ENCODE results near the gene ATP6V1B1.

- no peak for TF ChIP-seq IRF4 (IDR thresholded peaks at IDR 0.05; ENCODE audit: low read depth, low read length)
- no peak for TF ChIP-seq HCFC1 (IDR thresholded peaks at IDR 0.05; ENCODE audit: low read length)
- TF ChIP-seq KAT2A (conservative IDR thresholded peaks at IDR 0.05; ENCODE audit: control insufficient read depth, low read depth, low read length) = no peak
- TF ChIP-seq CTCF (IDR thresholded peaks at IDR 0.05 in 2 of 3, conservative IDR thresholded peaks at IDR 0.05 in 1 of 3; ENCODE audit: control insufficient read depth in 2 of 3, extremely low read depth in 1 of 3, insufficient read depth in 1 of 3, low read depth in 3 of 3, low read length in 3 of 3) = no peak
- TF ChIP-seq, protein P1, sequence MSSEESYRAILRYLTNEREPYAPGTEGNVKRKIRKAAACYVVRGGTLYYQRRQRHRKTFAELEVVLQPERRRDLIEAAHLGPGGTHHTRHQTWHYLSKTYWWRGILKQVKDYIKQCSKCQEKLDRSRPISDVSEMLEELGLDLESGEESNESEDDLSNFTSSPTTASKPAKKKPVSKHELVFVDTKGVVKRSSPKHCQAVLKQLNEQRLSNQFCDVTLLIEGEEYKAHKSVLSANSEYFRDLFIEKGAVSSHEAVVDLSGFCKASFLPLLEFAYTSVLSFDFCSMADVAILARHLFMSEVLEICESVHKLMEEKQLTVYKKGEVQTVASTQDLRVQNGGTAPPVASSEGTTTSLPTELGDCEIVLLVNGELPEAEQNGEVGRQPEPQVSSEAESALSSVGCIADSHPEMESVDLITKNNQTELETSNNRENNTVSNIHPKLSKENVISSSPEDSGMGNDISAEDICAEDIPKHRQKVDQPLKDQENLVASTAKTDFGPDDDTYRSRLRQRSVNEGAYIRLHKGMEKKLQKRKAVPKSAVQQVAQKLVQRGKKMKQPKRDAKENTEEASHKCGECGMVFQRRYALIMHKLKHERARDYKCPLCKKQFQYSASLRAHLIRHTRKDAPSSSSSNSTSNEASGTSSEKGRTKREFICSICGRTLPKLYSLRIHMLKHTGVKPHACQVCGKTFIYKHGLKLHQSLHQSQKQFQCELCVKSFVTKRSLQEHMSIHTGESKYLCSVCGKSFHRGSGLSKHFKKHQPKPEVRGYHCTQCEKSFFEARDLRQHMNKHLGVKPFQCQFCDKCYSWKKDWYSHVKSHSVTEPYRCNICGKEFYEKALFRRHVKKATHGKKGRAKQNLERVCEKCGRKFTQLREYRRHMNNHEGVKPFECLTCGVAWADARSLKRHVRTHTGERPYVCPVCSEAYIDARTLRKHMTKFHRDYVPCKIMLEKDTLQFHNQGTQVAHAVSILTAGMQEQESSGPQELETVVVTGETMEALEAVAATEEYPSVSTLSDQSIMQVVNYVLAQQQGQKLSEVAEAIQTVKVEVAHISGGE (CRISPR knock-in tag; IDR thresholded peaks at IDR 0.05) = no peak
- TF ChIP-seq POLR2A (IDR thresholded peaks at IDR 0.05; ENCODE audit: low read depth, low read length) = no peak
- no peak for TF ChIP-seq CREB1 (IDR thresholded peaks at IDR 0.05; ENCODE audit: low read depth)
Observed at GRCh38 chr2:70983506-70984227, 48.0 kb downstream of the ATP6V1B1 start.

All from GM12878 (cell line).